HG02852 (cell line): Measurements from ENCODE around the gene SKA3.
"Not testable (repeated sequence)": the region's sequence is repeated elsewhere in the genome, so short reads cannot be mapped to it uniquely, and the experiment has no call there.

Source experiments
- ATAC-seq: cut with Tn5 transposase; IDR thresholded peaks from one replicate; pipeline ENCODE4 v1.9.1; 2021; ENCODE audit warnings: mild to moderate bottlenecking, moderate library complexity; ENCODE audit not compliant: unreplicated experiment

SKA3 gene

GRCh38 chr13:21171420-21171819 is 4.9 kb downstream of the SKA3 start:
- no peak for ATAC-seq

DNA sequence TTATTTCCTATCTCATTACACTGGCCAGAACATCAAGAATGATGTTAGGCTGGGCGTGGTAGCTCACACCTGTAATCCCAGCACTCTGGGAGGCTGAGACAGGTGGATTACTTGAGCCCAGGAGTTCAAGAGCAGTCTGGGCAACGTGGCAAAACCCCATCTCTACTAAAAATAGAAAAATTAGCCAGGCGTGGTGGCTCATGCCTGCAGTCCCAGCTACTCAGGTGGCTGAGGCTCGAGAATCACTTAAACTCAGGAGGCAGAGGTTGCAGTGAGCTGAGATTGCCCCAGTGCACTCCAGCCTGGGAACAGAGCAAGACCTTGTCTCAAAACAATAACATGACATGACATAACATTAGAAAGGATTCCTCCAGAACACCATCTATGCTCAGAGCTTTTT is 10.7 kb downstream of the SKA3 start:
- ATAC-seq, result not testable (repeated sequence)

- no peak for ATAC-seq
Observed at GRCh38 chr13:21164631-21165030, 11.7 kb downstream of the SKA3 start.

DNA sequence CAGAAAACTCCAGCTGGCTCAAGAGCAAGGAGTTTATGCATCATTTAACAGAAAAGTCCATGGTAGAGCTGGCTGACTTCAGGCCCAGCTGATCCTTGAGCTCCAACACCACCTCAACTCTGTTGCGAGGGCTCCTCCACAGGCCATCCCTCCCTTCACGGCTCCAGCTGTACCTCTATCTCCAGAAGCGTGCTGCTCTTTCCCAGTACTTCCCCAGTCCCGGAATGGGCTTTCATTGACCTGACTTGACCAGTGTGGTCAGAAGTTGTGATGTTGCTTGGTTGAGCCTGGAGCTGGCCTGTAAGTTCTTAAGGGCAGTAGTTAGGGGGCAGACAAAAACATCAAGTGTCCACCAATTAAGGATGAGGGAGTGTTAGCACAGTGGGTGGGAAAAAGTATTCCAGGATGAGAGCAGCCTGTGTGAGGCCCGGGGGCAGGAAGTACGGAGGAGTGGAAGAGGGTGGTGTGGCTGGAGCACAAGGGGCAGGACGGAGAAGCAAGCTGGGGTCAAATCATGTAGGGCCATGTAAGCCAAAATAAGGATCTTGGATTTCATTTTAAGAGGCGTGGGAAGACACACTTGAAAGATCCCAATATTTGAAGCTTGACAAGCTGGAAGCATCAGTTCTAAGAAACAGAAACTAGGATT is 24.0 kb downstream of the SKA3 start:
- ATAC-seq, result no peak

GRCh38 chr13:21150013-21150412 is 26.3 kb downstream of the SKA3 start:
- no peak for ATAC-seq

GRCh38 chr13:21149568-21149967 is 26.8 kb downstream of the SKA3 start:
- ATAC-seq, result no peak

DNA sequence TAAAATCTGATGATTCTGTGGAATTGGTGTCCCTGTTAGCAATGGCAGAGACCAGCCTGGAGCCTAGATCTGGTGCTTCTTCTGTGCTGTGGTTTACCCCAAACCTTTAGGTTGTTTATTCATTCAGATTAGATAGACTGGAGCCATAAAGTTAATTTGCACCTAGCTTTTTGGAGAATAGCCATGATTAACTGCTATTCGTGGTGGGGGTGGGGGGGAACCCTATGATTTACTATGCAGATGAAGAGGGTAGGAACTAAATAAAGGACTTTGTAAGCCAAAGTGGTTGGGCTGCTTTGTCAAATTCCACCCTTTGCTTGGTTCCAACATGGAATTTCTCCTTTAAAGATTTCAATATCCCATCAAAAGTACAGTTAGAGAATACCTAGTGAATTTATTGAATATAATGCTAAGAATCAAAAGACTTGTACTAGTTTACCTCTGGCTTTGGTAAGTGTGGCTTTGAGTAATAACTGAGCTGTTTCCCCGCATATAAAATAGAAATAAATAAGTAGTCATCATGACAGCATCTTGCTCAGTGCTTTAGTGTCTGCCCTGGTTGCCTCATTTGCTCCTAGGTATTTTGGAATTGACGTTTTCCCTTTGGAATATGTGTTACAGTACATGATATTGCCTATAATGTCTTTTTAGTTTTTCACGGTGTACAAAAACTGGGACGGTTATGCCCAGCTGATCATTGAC is 27.6 kb downstream of the SKA3 start:
- ATAC-seq, result no peak

- no peak for ATAC-seq
Observed at GRCh38 chr13:21147827-21148226, 28.5 kb downstream of the SKA3 start.

- ATAC-seq, result no peak
Observed at GRCh38 chr13:21142766-21143165, 33.6 kb downstream of the SKA3 start.

GRCh38 chr13:21139374-21139773 is 37.0 kb downstream of the SKA3 start:
- ATAC-seq, result no peak

- ATAC-seq, result no peak
Observed at GRCh38 chr13:21138561-21138960, 37.8 kb downstream of the SKA3 start.

DNA sequence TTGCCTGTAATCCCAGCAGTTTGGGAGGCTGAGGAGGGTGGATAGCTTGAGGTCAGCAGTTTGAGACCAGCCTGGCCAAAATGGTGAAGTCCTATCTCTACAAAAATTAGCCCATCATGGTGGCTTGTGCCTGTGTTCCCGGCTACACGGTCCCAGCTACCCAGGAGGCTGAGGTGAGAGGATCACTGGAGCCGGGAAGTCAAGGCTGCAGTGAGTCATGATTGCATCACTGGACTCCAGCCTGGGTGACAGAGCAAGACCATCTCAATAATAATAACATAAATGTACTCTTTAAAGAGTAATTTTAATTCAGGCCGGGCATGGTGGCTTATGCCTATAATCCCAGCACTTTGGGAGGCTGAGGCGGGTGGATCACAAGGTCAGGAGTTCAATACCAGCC is 38.7 kb downstream of the SKA3 start:
- ATAC-seq, result no peak

DNA sequence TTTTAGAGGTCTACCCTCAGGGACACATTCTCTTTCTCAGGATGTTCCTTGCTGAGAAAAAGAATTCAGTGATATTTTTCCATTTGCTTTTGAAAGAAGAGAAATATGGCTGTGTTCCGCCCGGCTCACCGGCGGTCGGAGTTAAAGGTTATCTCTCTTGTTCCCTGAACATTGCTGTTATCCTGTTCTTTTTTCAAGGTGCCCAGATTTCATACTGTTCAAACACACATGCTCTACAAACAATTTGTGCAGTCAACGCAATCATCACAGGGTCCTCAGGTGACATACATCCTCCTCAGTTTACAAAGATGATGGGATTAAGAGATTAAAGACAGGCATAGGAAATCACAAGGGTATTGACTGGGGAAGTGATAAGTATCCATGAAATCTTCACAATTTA is 40.5 kb downstream of the SKA3 start:
- not testable (repeated sequence) for ATAC-seq

- ATAC-seq, result no peak
Observed at GRCh38 chr13:21134475-21134874, 41.9 kb downstream of the SKA3 start.

- ATAC-seq, result no peak
Observed at GRCh38 chr13:21133077-21133476, 43.3 kb downstream of the SKA3 start.

GRCh38 chr13:21130116-21130515 is 46.2 kb downstream of the SKA3 start:
- no peak for ATAC-seq

DNA sequence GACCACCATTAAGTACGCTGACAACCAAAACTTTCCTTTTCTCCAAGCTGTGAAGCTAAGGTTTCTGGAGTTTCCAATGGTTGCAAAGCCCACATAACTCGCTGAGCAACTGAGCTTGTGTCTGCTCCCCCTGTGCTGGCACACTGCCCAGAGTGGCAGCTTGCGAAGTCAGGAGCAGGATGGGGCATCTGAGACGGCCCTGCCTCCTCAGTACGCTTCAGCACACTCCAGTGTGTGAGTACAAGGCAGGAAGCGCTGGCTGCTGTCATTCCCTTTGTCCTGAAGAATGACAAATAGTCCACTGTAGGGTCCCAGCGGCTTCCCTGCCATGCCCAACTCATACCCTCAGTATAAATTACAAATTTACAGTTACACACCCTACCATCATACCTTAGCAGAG is 51.5 kb downstream of the SKA3 start:
- ATAC-seq, result no peak

GRCh38 chr13:21123956-21124355 is 52.4 kb downstream of the SKA3 start:
- ATAC-seq, result no peak

GRCh38 chr13:21121616-21122015 is 54.7 kb downstream of the SKA3 start:
- no peak for ATAC-seq

GRCh38 chr13:21120191-21120590 is 56.2 kb downstream of the SKA3 start:
- ATAC-seq, result no peak

- ATAC-seq, result no peak
Observed at GRCh38 chr13:21119526-21119925, 56.8 kb downstream of the SKA3 start.

- no peak for ATAC-seq
Observed at GRCh38 chr13:21118180-21118579, 58.2 kb downstream of the SKA3 start.
